ENCODE measurements around the gene ZNF282.

DNA sequence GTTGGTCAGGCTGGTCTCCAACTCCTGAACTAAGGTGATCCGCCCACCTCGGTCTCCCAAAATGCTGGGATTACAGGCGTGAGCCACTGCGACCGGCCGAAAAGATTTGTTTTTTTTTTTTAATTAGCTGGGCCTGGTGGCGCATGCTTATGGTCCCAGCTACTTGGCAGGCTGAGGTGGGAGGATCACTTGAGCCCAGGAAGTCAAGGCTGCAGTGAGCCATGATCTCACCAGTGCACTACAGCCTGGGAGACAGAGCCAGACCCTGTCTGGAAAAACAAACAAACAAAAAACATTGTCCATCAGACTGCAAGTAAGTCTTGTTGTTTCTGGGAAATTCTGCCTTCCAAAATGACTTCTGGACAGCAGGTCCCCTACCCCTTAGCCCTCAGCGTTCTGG, 27.8 kb downstream of the ZNF282 start:
- no peak for TF ChIP-seq POLR2A (IDR thresholded peaks at IDR 0.05)
- TF ChIP-seq, protein P1, sequence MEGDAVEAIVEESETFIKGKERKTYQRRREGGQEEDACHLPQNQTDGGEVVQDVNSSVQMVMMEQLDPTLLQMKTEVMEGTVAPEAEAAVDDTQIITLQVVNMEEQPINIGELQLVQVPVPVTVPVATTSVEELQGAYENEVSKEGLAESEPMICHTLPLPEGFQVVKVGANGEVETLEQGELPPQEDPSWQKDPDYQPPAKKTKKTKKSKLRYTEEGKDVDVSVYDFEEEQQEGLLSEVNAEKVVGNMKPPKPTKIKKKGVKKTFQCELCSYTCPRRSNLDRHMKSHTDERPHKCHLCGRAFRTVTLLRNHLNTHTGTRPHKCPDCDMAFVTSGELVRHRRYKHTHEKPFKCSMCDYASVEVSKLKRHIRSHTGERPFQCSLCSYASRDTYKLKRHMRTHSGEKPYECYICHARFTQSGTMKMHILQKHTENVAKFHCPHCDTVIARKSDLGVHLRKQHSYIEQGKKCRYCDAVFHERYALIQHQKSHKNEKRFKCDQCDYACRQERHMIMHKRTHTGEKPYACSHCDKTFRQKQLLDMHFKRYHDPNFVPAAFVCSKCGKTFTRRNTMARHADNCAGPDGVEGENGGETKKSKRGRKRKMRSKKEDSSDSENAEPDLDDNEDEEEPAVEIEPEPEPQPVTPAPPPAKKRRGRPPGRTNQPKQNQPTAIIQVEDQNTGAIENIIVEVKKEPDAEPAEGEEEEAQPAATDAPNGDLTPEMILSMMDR (IDR thresholded peaks at IDR 0.05) = no peak
